Measurements from ENCODE around the gene MAPRE3. TPM values are rescaled to one million over a fixed set of nuclear protein-coding genes. Genes with fewer than 3 reads are reported as not detected.

The MAPRE3 gene
- total and polyA plus RNA-seq, 2 donors (not counting 1 experiment from before 2014, with no cell fraction given), result 7.9 to 13.9 TPM

DNA sequence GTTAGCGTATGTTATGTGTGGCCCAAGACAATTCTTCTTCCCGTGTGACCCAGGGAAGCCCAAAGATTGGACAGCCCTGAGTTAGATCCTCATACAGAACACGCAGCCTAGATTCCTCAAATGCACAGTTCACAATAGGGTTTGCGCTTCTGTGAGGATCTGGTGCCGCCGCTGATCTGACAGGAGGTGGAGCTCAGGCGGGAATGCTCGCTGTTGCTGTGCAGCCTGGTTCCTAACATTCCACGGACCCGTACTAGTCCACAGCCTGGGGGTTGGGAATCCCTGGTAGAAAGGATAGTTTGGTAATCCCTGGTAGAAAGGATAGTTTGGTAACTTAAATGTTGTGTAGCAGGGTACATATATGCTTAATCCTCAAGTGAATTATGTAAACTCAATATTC is 27.0 kb downstream of the MAPRE3 start:
- Histone ChIP-seq H4K20me1 (ENCODE audit: control insufficient read depth, extremely low read depth, insufficient read depth, low read length) (no peaks in the 10 kb centered on the region), H2AFZ (ENCODE audit: low read length) (no peak overlapping the region)
- TF ChIP-seq, protein P1, sequence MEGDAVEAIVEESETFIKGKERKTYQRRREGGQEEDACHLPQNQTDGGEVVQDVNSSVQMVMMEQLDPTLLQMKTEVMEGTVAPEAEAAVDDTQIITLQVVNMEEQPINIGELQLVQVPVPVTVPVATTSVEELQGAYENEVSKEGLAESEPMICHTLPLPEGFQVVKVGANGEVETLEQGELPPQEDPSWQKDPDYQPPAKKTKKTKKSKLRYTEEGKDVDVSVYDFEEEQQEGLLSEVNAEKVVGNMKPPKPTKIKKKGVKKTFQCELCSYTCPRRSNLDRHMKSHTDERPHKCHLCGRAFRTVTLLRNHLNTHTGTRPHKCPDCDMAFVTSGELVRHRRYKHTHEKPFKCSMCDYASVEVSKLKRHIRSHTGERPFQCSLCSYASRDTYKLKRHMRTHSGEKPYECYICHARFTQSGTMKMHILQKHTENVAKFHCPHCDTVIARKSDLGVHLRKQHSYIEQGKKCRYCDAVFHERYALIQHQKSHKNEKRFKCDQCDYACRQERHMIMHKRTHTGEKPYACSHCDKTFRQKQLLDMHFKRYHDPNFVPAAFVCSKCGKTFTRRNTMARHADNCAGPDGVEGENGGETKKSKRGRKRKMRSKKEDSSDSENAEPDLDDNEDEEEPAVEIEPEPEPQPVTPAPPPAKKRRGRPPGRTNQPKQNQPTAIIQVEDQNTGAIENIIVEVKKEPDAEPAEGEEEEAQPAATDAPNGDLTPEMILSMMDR (conservative IDR thresholded peaks at IDR 0.05 in 1 of 2, IDR thresholded peaks at IDR 0.05 in 1 of 2; ENCODE audit: low read depth in 1 of 2, low read length in 2 of 2), result no peak
- no peak for TF ChIP-seq EZH2 (IDR thresholded peaks at IDR 0.05; ENCODE audit: low read length, missing control alignments)

DNA sequence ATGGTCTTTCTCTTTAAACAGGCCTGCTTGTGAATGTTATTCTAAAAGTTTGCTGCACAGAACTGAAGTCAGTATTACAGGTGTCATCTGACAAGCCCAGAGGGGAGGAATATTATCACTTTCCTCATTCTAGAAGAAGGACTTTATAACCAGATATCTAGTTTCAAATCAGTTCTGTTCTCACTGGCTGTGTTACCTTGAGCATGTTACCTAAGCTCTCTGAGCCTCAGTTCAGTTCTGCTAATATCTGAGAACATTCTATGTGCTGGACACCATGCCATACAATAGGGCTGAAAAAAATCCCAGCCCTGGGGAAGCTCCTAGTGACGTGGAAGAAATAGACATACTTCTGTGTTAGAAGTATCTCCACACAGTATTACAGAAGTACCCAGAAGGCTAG is 27.9 kb downstream of the MAPRE3 start:
- H3K27ac ChIP-seq (ENCODE audit: insufficient read depth, low read length), result no peak overlapping the region
- H2AFZ ChIP-seq (ENCODE audit: low read length), result no peak overlapping the region
- H3K79me2 ChIP-seq (ENCODE audit: control insufficient read depth, insufficient read depth, low read length), result no peaks in the 10 kb centered on the region
- H3K9ac ChIP-seq (ENCODE audit: insufficient read depth, low read length), result no peak overlapping the region
- H3K27me3 ChIP-seq (ENCODE audit: control insufficient read depth, insufficient read depth, low read length), result no peaks in the 10 kb centered on the region
- no peak for DNase-seq (ENCODE audit: low read depth in 2 of 2)
- no peaks in the 10 kb centered on the region for H4K20me1 ChIP-seq (ENCODE audit: control insufficient read depth, extremely low read depth, insufficient read depth, low read length)
- no peak overlapping the region for H3K4me2 ChIP-seq (ENCODE audit: extremely low read depth, insufficient read depth, low read length)
- no peaks in the 10 kb centered on the region for H3K4me1 ChIP-seq (ENCODE audit: control insufficient read depth, extremely low read depth, insufficient read depth, low read length)
- no peak overlapping the region for H3K4me3 ChIP-seq (replicated peaks in 1 of 4; ENCODE audit: control extremely low read depth in 1 of 4, insufficient read depth in 1 of 4, low read depth in 3 of 4, low read length in 4 of 4)
- no peaks in the 10 kb centered on the region for H3K9me3 ChIP-seq (ENCODE audit: control insufficient read depth, insufficient read depth, low read depth, low read length)
- TF ChIP-seq EZH2 (IDR thresholded peaks at IDR 0.05; ENCODE audit: low read length, missing control alignments), result no peak
- TF ChIP-seq, protein P1 (conservative IDR thresholded peaks at IDR 0.05 in 1 of 2, IDR thresholded peaks at IDR 0.05 in 1 of 2; ENCODE audit: low read depth in 1 of 2, low read length in 2 of 2), result no peak
- no peaks in the 10 kb centered on the region for H3K36me3 ChIP-seq (ENCODE audit: control insufficient read depth, insufficient read depth, low read length)

More for the DNA sequence above, 27.0 kb downstream of the MAPRE3 start:
- Histone ChIP-seq H3K27me3 (ENCODE audit: control insufficient read depth, insufficient read depth, low read length) (no peaks in the 10 kb centered on the region), H3K4me2 (ENCODE audit: extremely low read depth, insufficient read depth, low read length) (no peak overlapping the region), H3K4me3 (replicated peaks in 1 of 4; ENCODE audit: control extremely low read depth in 1 of 4, insufficient read depth in 1 of 4, low read depth in 3 of 4, low read length in 4 of 4) (no peak overlapping the region), H3K9ac (ENCODE audit: insufficient read depth, low read length) (no peak overlapping the region), H3K9me3 (ENCODE audit: control insufficient read depth, insufficient read depth, low read depth, low read length) (no peaks in the 10 kb centered on the region), H3K79me2 (ENCODE audit: control insufficient read depth, insufficient read depth, low read length) (no peaks in the 10 kb centered on the region), H3K4me1 (ENCODE audit: control insufficient read depth, extremely low read depth, insufficient read depth, low read length) (no peaks in the 10 kb centered on the region), H3K36me3 (ENCODE audit: control insufficient read depth, insufficient read depth, low read length) (no peaks in the 10 kb centered on the region), H3K27ac (ENCODE audit: insufficient read depth, low read length) (no peak overlapping the region)
- no peak for DNase-seq (ENCODE audit: low read depth in 2 of 2)

- Histone ChIP-seq H3K4me1 (ENCODE audit: control insufficient read depth, extremely low read depth, insufficient read depth, low read length) (no peaks in the 10 kb centered on the region), H3K9me3 (ENCODE audit: control insufficient read depth, insufficient read depth, low read depth, low read length) (no peaks in the 10 kb centered on the region), H3K36me3 (ENCODE audit: control insufficient read depth, insufficient read depth, low read length) (no peaks in the 10 kb centered on the region), H3K27ac (ENCODE audit: insufficient read depth, low read length) (no peak overlapping the region), H3K4me2 (ENCODE audit: extremely low read depth, insufficient read depth, low read length) (no peak overlapping the region), H3K27me3 (ENCODE audit: control insufficient read depth, insufficient read depth, low read length) (no peaks in the 10 kb centered on the region), H3K9ac (ENCODE audit: insufficient read depth, low read length) (no peak overlapping the region), H3K79me2 (ENCODE audit: control insufficient read depth, insufficient read depth, low read length) (no peaks in the 10 kb centered on the region), H3K4me3 (replicated peaks in 1 of 4; ENCODE audit: control extremely low read depth in 1 of 4, insufficient read depth in 1 of 4, low read depth in 3 of 4, low read length in 4 of 4) (no peak overlapping the region), H2AFZ (ENCODE audit: low read length) (no peak overlapping the region), H4K20me1 (ENCODE audit: control insufficient read depth, extremely low read depth, insufficient read depth, low read length) (no peaks in the 10 kb centered on the region)
- TF ChIP-seq, protein P1 (conservative IDR thresholded peaks at IDR 0.05 in 1 of 2, IDR thresholded peaks at IDR 0.05 in 1 of 2; ENCODE audit: low read depth in 1 of 2, low read length in 2 of 2), result no peak
- no peak for TF ChIP-seq EZH2 (IDR thresholded peaks at IDR 0.05; ENCODE audit: low read length, missing control alignments)
- no peak for DNase-seq (ENCODE audit: low read depth in 2 of 2)
Observed at GRCh38 chr2:27000228-27000627, 29.8 kb downstream of the MAPRE3 start.

Data from fibroblast of lung (primary cell).